HG02943 (cell line): ENCODE measurements around the gene RNU6-8.

Experiments
- ATAC-seq: cut with Tn5 transposase; IDR thresholded peaks from one replicate; pipeline ENCODE4 v1.9.1; 2021; ENCODE audit warnings: mild to moderate bottlenecking, low read depth, moderate library complexity; ENCODE audit not compliant: unreplicated experiment

Gene RNU6-8

DNA sequence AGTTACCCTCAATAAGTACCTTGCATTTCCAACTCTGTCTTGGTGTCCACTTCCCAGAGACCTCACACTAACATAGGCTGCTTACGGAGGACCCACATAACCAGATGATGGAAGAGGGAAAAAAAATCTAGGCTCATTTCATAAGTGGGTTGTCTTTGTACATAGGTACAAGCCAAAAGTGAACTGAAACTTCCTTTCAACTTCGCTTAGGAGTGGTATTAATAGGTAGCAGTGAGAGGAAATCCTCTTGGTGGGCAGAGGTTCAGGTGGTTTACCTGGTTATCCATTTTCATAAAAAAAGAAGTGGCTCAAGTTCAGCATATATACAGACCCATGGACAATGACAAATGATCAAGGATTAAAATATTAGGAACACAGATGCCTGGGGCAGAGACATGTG lies 37.0 kb downstream of the RNU6-8 start:
- ATAC-seq, result no peak
